Astrocyte (in vitro differentiated cells and primary cell): ENCODE results near the gene ZNF804B.

ENCODE experiments used
- EZH2 ChIP-seq: IDR thresholded peaks from 2 replicates; pipeline ENCODE4 v1.6.1; 2012; ENCODE audit warnings: mild to moderate bottlenecking, low read length, inconsistent platforms; ENCODE audit not compliant: insufficient read depth
- TF ChIP-seq, protein P1 (sequence below): IDR thresholded peaks from 2 replicates; pipeline ENCODE4 v1.5.1; 2011; ENCODE audit warnings: low read depth, mild to moderate bottlenecking, inconsistent platforms, low read length, moderate library complexity; ENCODE audit not compliant: insufficient read depth

DNA sequence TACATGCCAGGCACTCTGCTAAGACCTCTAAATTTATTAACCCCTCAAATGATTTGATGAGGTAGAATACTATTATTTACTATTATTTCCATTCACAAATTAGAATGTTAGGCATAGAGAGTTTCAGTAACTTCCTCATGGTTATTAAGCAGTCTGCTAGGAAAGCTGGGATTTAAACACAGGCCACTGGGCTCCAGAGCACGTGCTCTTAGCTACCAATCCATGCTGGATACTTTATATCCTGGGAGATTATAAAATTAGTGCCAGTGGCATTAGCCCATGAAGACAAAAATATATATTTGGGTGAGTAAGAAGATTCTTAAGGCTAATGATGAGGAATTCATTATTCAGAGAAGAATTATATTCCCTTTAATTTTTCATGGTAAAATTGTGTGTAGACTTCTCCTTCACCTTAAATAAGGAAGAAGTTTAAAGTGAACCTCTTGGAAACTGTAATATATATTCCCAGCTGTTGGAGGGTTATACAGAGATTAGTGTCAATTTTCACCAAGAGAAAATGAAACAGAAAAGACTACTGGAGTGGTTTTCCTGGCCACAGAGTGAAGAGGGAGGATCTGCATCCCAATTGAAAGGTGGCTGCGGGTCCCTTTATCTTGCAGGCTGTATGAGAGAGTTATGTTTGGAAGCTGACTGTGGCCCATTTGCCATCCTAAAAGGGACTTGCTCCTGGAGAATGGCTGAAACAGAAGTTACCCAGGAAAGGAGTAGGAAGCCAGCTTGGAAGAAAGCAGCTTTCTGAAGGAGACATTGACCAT lies 370.3 kb downstream of the ZNF804B start:
- TF ChIP-seq, protein P1, sequence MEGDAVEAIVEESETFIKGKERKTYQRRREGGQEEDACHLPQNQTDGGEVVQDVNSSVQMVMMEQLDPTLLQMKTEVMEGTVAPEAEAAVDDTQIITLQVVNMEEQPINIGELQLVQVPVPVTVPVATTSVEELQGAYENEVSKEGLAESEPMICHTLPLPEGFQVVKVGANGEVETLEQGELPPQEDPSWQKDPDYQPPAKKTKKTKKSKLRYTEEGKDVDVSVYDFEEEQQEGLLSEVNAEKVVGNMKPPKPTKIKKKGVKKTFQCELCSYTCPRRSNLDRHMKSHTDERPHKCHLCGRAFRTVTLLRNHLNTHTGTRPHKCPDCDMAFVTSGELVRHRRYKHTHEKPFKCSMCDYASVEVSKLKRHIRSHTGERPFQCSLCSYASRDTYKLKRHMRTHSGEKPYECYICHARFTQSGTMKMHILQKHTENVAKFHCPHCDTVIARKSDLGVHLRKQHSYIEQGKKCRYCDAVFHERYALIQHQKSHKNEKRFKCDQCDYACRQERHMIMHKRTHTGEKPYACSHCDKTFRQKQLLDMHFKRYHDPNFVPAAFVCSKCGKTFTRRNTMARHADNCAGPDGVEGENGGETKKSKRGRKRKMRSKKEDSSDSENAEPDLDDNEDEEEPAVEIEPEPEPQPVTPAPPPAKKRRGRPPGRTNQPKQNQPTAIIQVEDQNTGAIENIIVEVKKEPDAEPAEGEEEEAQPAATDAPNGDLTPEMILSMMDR, result no peak
- TF ChIP-seq EZH2, result no peak
